NCI-H345 treated with DMSO at 0.1 percent for 48 hours (cell line): ENCODE measurements around the gene TMEM52B.
A peak's percentile ranks its signal among the peaks of the same experiment; 100 is the strongest.

ENCODE experiments used
- DNase-seq: peaks from one replicate; lab custom pipeline; 2025; ENCODE audit not compliant: unreplicated experiment; lab: John Stamatoyannopoulos, UW

TMEM52B gene

DNA sequence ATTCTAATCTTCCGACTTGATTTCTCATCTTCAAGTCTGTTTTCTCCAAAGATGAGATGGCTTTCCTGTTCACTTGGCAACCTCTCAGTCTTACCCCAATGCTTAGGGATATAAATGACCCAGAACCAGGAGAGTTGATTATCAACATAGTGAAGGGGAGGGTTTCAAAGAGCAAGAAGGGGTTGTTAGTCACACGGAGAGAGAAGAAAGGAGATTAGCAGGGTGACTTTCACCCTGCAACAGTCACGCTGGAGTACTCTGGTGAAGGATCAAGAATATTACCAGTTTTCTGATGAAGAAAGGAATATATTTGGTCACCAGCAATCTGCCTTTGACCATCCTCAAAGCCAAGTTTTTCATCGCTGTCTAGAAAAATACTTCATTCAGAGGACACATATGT is at the start of gene TMEM52B:
Gene TMEM52B (plus strand): TSS at position 212 of the 400 bp plus-strand sequence. CDS start 543 bp downstream, outside the sequence.
- DNase-seq: no peak

DNA sequence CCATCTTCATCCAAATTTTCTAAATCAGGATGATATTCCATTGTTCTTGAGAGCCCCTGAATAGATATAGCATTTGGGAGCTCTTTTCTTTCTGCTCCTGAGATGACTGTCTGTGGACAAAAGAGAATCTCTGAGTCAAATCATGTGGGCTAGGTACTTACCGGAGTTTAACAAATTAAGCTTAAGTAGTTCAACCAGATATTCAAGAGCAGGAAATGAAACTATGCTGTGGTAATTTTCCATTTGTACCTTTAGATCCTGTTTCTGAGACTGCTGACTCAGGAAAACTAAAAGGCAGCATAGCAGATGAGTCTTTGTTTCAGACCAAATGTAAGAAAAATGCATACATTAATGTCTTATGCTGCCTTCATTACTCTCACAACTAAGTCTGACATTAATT is 48.8 kb upstream of the TMEM52B start, which contains the start of gene CLEC7A:
Gene CLEC7A (minus strand): TSS at position 158 of the 400 bp plus-strand sequence. CDS start 117 bp downstream, at position 41.
- no peak for DNase-seq

DNA sequence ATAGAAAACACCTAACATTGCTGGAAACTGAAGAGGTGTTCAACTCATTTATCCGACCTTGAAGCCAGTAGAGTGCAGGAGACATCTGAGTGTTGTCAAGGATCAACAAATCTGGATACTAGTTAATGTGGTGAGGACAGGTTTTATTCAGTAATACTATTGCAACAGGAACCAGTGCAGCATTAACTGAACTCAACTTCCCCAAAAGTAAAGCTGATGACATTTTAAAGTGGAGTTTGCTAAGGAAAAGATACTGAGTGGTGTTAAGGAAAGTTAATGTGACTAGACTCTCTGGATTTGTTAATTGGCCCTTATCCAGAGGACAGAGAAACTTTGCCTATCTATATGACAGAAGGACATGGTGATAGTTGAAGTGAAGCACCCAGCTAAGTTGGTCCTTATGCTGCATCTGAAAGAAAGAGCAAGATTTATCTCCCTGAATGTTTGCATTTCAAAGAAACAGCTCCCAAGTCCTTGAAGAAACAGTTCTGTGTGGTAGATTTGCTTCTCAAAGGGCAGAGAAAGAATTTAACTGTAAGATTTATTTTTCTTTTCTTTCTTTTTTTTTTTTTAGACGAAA is 47.6 kb upstream of the TMEM52B start:
- DNase-seq: no peak

DNA sequence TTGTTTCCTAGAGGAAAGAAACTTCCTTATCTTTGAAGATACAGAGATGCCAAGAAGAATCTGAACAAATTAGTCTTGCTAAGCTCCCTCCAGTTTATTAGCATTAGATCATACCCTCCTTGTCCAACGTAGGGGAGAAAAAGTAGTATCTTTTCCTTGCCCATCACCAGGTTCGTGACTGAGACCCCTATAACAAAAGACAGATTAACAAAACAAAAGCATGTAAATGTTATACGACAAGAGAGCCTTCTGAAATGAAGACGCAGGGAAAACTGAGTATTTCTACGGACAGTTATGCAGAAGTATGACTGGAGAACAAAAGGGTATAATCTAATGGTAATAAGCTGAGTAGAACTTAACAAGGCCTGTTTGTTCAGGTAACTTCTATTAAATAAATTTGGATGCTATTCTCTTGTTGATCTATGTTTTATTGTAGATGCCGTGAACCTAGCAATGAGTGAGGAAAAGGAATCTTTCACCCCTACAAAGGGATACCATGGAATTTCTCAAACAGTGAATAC is 45.9 kb upstream of the TMEM52B start:
- no peak for DNase-seq

DNA sequence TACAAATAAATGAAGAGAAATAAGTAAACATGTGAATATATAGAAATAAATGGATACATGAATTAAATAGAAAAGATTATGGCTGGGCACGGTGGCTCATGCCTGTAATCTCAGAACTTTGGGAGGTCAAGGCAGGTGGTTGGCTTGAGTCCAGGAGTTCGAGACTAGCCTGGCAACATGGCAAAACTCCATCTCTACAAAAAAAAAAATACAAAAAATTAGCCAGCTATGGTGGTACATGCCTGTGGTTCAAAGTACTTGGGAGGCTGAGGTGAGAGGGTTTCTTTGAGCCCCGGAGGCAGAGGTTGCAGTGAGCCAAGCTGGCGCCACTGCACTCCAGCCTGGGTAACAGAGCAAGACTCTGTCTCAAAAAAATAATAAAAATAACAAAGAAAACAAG is 43.7 kb upstream of the TMEM52B start:
- no peak for DNase-seq

DNA sequence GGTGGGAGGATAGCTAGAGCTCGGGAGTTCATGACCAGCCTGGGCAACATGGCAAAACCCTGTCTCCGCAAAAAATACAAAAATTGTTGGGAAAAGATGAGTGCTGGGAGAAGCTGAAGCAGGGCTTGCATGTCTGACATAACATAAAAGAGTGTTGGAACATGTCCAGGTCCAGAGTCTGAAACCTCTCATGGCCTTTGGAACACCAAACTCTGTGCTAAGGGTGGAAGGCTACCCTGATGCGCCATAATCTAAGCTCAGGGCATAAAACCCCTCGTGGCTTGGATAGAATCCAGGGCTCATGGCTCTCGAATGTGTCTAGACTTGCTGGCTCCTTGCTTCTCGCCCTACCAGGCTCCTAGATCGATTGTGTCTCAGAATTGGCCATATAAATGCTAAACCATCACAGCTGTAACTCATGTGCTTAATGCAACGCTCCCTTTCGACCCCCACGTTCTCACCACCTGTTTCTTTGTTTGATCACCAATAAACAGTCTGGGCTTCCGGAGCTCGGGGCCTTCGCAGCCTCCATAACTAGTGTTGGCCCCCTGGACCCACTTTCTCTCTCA is 42.1 kb upstream of the TMEM52B start:
- DNase-seq: peak; percentile 46

DNA sequence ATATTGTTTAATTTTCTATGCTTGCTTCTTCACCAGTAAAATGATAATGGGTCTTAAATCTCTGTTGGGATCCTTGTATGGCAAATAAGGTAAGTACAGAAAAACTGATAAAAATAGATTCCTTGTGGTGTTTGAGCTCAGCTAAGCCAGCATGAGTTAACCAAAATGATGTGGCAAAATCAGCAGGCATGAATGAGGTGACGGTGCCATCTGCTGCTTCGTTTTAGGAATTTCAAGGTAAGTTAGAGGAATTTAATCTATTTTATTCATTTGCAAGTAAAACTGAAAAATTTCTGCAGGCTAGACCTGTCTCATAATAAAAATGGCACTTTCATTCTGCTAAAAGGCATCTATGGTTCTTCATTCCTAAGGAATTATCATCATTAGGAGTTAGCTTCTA is 38.8 kb upstream of the TMEM52B start:
- peak; percentile 36 for DNase-seq

DNA sequence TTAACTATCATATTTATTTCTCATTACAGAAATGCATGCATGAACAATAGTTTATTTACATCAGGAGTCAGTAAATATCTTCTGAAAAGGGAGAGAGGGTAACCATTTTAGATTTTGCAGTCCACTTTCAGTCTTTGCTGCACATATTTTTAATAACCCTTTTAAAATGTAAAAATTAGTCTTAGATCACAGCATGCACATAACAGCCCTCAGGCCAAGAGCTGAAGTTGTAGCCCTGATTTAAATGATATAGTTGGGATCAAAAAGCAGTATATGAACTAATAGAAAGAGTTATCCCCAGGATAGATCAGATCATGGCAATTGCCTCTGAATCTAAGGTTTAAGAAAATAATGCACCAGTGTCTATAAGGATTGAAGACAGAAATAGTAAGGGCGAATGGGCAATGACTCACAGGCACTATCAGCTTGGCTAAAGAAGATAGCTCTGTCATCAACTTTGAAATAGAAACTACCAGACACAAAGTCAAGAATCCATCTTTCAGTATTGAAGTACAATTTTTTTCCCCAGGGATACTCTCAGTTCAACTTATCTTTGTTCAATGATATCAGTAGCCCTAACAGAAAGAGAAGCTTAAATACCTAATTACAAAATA is 35.7 kb upstream of the TMEM52B start:
- no peak for DNase-seq

DNA sequence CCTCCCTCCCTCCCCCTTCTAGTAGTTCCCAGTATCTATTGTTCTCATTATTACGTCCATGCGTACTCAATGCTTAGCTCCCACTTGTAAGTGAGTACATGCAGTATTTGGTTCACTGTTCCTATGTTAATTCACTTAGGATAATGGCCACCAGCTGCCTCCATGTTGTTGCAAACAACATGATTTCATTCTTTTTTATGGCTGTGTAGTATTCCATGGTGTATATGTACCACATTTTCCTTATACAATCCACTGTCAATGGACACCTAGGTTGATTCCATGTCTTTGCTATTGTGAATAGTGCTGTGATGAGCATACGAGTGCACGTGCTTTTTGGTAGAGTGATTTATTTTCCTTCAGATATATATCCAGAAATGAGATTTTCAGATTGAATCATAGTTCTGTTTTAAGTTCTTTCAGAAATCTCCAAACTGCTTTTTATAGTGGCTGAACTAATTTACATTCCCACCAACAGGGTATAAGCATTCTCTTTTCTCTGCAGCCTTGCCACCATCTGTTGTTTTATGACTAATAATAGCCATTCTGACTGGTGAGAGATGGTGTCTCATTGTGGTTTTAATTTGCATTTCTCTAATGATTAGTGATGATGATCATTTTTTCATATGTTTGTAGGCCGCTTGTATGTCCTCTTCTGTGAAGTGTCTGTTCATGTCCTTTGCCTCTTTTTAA is 31.0 kb upstream of the TMEM52B start:
- DNase-seq: no peak

DNA sequence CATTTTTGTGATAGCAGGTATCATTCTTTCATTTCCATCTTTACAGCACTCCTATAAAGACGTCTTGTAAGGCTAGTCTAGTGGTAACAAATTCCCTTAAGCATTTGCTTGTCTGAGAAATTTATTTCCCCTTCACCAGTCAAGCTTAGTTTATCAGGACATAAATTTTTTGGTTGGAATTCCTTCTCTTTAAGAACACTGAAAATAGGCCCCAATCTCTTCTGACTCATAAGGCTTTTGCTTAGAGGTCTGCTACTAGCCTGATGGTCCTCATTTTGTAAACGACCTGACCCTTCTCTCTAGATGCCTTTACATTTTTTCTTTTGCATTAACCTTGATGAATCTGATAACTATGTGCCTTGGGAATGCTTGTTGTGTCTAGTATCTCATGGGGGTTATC is 27.2 kb upstream of the TMEM52B start:
- no peak for DNase-seq

DNA sequence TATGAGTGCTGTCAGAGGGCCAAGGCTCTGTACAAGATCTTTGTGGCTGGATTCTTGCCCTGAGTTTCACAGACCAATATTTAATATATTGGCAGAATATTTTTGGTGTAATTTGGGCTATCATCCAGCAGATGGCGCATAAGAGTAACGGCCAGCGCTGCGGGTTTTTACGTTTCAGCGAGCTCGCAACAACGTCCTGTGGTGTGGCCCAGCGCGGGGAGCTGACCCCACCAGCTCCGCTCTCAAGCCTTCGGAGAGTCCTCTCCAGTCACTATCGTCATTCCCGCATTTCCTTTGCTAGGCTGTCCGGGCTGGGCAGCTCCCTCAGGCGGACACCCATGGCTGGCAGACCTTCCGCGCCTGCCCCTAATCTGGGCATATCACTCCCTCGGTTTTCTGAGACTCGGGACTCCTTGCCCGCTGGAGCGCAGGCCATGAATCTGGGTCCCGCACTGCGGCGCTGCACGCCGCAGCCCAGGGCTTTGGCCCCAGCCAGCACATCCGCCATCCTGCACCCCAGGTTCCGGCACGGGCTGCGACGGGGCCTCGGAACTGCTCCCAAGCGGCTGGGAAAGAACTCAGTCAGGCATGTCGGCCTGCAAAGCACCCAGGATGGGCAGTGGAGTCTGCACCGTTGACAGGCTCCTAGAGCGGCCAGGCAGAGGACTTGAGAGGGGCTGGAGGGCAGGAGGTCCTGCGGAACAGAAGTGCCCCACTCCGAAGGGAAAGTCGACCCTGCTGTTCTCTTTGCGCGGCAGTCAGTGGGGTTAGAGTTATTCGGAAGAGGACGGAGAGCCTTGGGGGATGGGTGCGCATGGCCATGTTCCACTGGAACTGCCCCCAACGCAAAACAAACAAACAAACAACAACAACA is 25.3 kb upstream of the TMEM52B start:
- DNase-seq: peak; percentile 64

DNA sequence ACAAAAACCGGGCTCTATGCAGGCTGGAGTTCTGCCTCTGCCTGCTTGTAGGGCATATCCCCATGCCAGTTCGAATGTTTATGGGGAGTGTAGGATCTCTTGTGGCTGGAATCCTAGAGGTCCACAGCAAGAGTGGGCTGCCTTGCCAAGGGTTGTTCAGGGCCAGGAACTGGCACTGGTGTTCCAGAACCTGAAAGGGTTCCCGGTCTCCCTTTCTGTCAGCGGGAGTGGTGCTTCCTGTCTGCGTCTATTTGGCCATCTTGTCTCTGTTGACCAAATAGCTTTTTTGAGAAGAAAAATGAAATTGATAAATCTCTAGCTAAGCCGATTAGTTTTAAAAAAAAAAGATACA is 24.7 kb upstream of the TMEM52B start:
- DNase-seq: no peak

DNA sequence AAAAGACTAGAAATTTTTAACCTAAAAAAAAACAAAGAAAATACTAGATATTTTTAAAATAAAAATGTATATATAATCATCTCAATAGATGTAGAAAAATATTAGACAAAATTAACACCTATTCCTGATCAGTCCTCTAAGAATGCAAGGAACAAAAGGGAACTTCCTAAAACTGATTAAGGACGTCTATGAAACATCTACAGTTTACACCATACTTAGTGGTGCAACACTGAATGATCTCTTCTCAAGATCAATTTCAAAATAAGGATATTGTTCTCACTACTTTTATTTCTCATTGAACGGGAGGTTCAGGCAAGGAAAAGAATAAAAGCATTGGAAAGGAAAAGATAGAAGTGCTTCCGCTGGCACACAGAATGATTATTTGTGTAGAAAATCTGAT is 22.9 kb upstream of the TMEM52B start:
- no peak for DNase-seq

DNA sequence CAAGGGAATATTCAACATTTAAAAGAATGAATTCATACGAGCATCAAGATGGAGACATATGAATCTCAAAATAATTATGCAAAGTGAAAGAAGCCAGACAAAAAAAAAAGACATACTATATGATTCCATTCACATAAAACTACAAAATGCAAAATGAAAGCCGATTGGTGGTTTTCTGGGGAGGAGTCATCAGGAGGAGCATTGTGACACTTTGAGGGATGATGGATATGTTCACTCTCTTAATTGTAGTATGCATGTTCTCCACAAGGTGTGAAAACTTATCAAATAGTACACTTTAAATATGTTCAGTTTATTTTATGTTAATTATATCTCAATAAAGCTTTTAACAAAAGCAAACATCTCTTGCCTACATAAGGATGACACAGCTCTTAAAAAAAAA is 20.4 kb upstream of the TMEM52B start:
- DNase-seq: no peak

DNA sequence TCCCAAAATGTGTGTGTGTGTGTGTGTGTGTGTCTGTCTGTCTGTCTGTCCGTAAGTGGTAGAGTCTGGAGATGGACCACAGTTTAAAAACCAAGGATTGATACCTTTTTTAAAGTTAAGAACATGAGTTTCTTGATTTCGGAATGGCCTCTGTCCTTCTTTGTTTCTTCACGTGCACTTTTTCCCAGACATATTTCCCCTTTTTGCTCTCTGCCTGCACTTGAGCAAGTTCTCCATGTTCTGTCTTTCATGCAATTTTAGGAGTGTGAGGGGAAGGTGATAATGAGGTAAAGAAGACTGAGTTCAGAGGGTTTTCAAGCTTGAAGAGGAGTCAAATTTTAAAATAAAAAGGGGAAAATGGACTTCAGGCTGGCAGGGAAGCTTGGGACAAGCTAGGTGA is 19.6 kb upstream of the TMEM52B start:
- DNase-seq: no peak

DNA sequence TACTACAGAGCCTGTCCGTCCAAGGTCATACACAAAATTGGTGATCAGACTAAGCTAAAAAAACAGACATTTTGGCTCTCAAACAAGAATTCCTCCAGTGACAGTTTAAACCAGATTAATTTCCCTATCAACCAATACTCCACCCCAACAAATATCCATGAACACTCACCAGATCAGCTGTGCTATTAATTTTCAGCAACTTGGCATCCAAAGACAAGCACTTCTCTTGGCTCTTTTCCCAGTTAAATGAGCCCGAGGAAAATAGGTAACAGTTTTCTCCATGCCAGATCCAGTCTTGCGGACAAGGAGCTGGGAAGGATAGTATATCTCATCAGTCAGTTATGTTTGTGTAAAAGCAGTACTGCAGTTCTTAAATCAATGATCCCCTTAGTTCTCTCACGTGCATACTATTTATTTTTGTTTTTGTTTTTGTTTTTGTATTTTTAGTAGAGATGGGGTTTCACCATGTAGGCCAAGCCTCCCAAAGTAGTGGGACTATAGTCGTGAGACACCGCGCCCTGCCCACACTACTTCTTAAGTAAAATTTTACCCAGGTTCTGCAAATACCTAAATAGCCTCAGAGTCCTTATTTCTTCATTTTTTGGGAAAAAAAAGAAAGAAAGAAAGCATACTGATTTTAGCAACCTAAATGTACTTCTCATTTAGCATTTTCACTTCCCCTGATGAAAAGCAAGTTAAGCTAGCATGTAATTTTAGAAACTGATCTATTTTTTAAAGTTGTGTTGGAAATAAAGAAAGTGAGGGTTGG is 18.0 kb upstream of the TMEM52B start:
- no peak for DNase-seq

DNA sequence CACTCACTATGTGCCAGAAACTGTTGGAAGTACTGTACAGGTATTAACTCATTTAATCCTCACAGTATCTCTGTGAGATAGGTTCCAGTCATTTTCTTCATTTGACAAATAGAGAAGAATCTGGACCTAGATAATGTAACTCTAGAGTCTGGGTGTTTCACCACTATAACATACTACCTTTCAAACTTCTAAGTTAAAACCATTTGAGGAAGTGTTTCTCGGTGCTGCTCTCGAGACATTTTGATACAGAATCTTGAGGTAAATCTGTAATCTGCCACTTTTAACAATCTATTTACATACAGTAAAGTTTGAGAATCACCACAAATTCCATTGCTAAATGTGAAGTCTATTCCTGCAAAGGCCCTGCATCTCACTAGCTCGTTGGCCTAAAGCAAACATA is 15.7 kb upstream of the TMEM52B start:
- no peak for DNase-seq

DNA sequence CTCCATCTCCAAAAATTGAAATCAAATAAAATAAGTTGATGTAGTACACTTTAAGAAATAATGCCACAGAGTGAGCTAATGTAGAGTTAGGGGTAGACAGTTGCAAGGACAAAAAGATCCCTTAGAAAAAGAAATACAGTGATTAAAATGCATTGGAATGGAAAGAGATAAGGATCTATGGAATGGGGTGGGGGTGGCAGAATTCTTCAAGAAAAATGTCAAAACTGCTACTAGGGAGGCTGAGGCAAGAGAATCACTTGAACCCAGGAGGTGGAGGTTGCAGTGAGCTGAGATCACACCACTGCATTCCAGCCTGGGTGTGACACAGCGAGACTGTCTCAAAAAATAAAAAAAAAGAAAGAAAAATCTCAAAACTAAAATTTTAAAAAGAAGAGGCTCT is 13.4 kb upstream of the TMEM52B start:
- DNase-seq: no peak

DNA sequence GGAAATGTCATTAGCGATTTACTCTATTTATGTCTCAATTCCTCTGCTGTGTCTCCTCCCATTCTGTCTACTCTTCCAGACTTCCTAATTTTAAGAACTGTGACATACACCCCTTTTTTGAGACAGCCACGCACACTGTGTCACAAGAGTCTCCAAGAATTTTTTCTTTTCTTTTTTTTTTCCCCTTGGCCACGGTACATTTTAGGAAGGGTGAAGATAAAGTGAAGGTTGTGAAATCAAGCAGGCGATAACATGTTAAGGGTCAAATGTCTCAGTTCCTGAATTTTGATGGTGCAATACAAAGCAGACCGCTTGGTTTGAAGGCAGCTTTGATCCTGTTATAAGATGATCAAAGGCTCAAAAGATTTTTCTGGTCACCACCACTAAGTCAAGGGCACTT is 11.2 kb upstream of the TMEM52B start:
- DNase-seq: no peak

DNA sequence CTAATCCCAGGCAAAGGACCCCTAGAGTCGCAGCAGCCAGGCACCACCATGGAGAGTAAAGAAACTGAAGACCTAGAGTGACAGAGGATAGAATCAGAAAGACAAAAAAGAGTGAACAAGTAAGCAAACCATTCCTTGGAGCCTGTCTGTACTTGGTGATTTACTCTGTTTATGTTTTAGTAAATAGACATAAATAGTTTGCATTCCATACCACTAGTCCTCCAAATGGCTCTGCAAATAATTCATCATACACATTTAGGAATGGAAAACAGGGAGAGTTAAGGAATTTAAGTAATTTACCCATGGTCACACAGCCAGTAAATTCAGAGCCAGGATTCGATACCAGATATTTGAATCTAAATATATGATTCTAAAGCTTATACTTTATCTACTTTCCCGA is 9.7 kb upstream of the TMEM52B start:
- DNase-seq: no peak
